ENCODE data around the gene OSTF1.

Gene OSTF1

DNA sequence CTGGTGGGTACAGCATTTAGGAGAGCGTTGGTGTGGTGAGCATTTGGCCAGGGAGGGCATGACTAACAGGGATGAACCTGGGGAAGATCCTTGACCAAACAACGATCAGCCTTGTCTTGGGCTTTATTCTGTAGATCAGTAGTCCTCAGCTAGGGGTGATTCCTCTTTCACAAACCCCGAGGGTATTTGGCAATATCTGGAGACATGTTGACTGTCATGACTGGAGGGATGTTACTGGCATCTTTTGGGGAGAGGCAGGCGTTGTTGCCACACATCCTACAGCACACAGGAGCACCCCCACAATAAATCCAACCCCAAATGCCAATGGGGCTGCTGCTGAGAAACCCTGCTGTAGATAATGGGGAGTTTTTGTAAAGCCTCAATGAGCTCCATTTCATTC lies 43.9 kb downstream of the OSTF1 start:
- TF ChIP-seq BACH2 (CRISPR knock-in tag; IDR thresholded peaks at IDR 0.05; ENCODE audit: borderline replicate concordance), result no peak
- no peak for TF ChIP-seq PPARA (CRISPR knock-in tag; IDR thresholded peaks at IDR 0.05; ENCODE audit: borderline replicate concordance)
- TF ChIP-seq RARB (CRISPR knock-in tag; IDR thresholded peaks at IDR 0.05), result no peak
- no peak for TF ChIP-seq GLIS3 (CRISPR knock-in tag; IDR thresholded peaks at IDR 0.05)
- TF ChIP-seq, protein P1, sequence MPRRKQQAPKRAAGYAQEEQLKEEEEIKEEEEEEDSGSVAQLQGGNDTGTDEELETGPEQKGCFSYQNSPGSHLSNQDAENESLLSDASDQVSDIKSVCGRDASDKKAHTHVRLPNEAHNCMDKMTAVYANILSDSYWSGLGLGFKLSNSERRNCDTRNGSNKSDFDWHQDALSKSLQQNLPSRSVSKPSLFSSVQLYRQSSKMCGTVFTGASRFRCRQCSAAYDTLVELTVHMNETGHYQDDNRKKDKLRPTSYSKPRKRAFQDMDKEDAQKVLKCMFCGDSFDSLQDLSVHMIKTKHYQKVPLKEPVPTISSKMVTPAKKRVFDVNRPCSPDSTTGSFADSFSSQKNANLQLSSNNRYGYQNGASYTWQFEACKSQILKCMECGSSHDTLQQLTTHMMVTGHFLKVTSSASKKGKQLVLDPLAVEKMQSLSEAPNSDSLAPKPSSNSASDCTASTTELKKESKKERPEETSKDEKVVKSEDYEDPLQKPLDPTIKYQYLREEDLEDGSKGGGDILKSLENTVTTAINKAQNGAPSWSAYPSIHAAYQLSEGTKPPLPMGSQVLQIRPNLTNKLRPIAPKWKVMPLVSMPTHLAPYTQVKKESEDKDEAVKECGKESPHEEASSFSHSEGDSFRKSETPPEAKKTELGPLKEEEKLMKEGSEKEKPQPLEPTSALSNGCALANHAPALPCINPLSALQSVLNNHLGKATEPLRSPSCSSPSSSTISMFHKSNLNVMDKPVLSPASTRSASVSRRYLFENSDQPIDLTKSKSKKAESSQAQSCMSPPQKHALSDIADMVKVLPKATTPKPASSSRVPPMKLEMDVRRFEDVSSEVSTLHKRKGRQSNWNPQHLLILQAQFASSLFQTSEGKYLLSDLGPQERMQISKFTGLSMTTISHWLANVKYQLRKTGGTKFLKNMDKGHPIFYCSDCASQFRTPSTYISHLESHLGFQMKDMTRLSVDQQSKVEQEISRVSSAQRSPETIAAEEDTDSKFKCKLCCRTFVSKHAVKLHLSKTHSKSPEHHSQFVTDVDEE (CRISPR knock-in tag; IDR thresholded peaks at IDR 0.05), result no peak
- ATAC-seq, result no peak

DNA sequence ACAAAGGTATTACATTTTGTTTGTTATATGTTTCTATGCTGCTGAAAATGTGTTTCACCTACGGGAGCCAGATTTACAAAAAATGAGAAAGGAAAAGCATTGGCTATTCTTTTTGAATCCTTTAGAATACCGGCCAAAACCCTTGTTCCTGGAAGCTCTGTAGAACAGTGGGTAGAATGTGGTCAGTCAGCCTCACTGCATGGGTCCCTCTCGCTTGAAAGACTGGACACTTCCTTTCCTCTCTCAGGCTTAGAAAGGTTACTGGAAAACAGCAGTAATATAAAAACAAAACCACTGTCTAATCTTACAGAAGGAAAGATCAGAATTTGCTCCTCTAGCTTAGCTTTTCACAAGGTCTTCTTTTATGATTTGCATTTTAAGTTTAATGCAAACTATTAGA lies 45.1 kb downstream of the OSTF1 start:
- TF ChIP-seq ZNF70 (CRISPR knock-in tag; IDR thresholded peaks at IDR 0.05) (no peak), RARB (CRISPR knock-in tag; IDR thresholded peaks at IDR 0.05) (no peak), CSDC2 (CRISPR knock-in tag; IDR thresholded peaks at IDR 0.05) (no peak), PPARA (CRISPR knock-in tag; IDR thresholded peaks at IDR 0.05; ENCODE audit: borderline replicate concordance) (no peak), ZC3H10 (CRISPR knock-in tag; IDR thresholded peaks at IDR 0.05) (no peak), ZNF565 (CRISPR knock-in tag; conservative IDR thresholded peaks at IDR 0.05; ENCODE audit: low read depth) (no peak), TCF4 (CRISPR knock-in tag; IDR thresholded peaks at IDR 0.05; ENCODE audit: borderline replicate concordance) (no peak), ARNTL (CRISPR knock-in tag; IDR thresholded peaks at IDR 0.05; ENCODE audit: borderline replicate concordance, low read depth) (no peak), SNAI2 (CRISPR knock-in tag; IDR thresholded peaks at IDR 0.05) (no peak), OSR1 (CRISPR knock-in tag; IDR thresholded peaks at IDR 0.05) (no peak)
- TF ChIP-seq, protein P2, sequence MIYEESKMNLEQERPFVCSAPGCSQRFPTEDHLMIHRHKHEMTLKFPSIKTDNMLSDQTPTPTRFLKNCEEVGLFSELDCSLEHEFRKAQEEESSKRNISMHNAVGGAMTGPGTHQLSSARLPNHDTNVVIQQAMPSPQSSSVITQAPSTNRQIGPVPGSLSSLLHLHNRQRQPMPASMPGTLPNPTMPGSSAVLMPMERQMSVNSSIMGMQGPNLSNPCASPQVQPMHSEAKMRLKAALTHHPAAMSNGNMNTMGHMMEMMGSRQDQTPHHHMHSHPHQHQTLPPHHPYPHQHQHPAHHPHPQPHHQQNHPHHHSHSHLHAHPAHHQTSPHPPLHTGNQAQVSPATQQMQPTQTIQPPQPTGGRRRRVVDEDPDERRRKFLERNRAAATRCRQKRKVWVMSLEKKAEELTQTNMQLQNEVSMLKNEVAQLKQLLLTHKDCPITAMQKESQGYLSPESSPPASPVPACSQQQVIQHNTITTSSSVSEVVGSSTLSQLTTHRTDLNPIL (CRISPR knock-in tag; IDR thresholded peaks at IDR 0.05; ENCODE audit: low read depth), result no peak
- TF ChIP-seq, protein P3, sequence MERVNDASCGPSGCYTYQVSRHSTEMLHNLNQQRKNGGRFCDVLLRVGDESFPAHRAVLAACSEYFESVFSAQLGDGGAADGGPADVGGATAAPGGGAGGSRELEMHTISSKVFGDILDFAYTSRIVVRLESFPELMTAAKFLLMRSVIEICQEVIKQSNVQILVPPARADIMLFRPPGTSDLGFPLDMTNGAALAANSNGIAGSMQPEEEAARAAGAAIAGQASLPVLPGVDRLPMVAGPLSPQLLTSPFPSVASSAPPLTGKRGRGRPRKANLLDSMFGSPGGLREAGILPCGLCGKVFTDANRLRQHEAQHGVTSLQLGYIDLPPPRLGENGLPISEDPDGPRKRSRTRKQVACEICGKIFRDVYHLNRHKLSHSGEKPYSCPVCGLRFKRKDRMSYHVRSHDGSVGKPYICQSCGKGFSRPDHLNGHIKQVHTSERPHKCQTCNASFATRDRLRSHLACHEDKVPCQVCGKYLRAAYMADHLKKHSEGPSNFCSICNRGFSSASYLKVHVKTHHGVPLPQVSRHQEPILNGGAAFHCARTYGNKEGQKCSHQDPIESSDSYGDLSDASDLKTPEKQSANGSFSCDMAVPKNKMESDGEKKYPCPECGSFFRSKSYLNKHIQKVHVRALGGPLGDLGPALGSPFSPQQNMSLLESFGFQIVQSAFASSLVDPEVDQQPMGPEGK (CRISPR knock-in tag; IDR thresholded peaks at IDR 0.05; ENCODE audit: borderline replicate concordance), result no peak
- no peak for ATAC-seq

DNA sequence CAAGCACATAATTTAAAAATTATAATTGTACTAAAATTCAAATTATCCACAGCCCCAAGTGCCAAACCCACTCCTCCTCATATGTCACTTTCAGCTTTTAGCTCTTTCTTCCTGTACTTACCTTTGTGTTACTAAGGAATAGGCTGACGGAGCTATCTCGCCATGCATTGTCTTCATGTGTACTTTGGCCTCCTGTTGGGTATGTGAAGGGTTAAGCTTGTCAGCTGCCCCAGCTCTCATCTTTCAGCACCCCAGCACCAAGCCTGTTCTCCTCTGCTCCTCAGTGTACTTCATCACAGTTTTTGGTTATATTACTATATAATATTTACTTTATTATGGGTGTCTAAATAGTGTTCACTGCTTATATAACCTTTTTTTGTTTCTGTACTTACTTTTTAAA lies 46.2 kb downstream of the OSTF1 start:
- no peak for TF ChIP-seq OSR1 (CRISPR knock-in tag; IDR thresholded peaks at IDR 0.05)
- TF ChIP-seq RARB (CRISPR knock-in tag; IDR thresholded peaks at IDR 0.05), result no peak
- TF ChIP-seq ZC3H10 (CRISPR knock-in tag; IDR thresholded peaks at IDR 0.05), result no peak
- TF ChIP-seq ESRRG (CRISPR knock-in tag; IDR thresholded peaks at IDR 0.05), result no peak
- TF ChIP-seq ZNF70 (CRISPR knock-in tag; IDR thresholded peaks at IDR 0.05), result no peak
- TF ChIP-seq ZFP30 (CRISPR knock-in tag; IDR thresholded peaks at IDR 0.05), result no peak
- TF ChIP-seq CSDC2 (CRISPR knock-in tag; IDR thresholded peaks at IDR 0.05), result no peak
- no peak for TF ChIP-seq ISL1 (CRISPR knock-in tag; IDR thresholded peaks at IDR 0.05)
- TF ChIP-seq, protein P1 (CRISPR knock-in tag; IDR thresholded peaks at IDR 0.05), result no peak
- no peak for TF ChIP-seq PPARA (CRISPR knock-in tag; IDR thresholded peaks at IDR 0.05; ENCODE audit: borderline replicate concordance)
- no peak for TF ChIP-seq ZFP3 (CRISPR knock-in tag; IDR thresholded peaks at IDR 0.05)
- TF ChIP-seq BACH2 (CRISPR knock-in tag; IDR thresholded peaks at IDR 0.05; ENCODE audit: borderline replicate concordance), result no peak
- TF ChIP-seq, protein P4, sequence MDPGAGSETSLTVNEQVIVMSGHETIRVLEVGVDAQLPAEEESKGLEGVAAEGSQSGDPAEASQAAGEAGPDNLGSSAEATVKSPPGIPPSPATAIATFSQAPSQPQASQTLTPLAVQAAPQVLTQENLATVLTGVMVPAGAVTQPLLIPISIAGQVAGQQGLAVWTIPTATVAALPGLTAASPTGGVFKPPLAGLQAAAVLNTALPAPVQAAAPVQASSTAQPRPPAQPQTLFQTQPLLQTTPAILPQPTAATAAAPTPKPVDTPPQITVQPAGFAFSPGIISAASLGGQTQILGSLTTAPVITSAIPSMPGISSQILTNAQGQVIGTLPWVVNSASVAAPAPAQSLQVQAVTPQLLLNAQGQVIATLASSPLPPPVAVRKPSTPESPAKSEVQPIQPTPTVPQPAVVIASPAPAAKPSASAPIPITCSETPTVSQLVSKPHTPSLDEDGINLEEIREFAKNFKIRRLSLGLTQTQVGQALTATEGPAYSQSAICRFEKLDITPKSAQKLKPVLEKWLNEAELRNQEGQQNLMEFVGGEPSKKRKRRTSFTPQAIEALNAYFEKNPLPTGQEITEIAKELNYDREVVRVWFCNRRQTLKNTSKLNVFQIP (CRISPR knock-in tag; IDR thresholded peaks at IDR 0.05; ENCODE audit: borderline replicate concordance, low read depth), result no peak
- no peak for TF ChIP-seq ARNTL (CRISPR knock-in tag; IDR thresholded peaks at IDR 0.05; ENCODE audit: borderline replicate concordance, low read depth)
- TF ChIP-seq, protein P5, sequence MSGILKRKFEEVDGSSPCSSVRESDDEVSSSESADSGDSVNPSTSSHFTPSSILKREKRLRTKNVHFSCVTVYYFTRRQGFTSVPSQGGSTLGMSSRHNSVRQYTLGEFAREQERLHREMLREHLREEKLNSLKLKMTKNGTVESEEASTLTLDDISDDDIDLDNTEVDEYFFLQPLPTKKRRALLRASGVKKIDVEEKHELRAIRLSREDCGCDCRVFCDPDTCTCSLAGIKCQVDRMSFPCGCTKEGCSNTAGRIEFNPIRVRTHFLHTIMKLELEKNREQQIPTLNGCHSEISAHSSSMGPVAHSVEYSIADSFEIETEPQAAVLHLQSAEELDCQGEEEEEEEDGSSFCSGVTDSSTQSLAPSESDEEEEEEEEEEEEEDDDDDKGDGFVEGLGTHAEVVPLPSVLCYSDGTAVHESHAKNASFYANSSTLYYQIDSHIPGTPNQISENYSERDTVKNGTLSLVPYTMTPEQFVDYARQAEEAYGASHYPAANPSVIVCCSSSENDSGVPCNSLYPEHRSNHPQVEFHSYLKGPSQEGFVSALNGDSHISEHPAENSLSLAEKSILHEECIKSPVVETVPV (CRISPR knock-in tag; IDR thresholded peaks at IDR 0.05), result no peak
- TF ChIP-seq, protein P2 (CRISPR knock-in tag; IDR thresholded peaks at IDR 0.05; ENCODE audit: low read depth), result no peak
- no peak for TF ChIP-seq ZNF565 (CRISPR knock-in tag; conservative IDR thresholded peaks at IDR 0.05; ENCODE audit: low read depth)
- TF ChIP-seq ZNF8 (CRISPR knock-in tag; IDR thresholded peaks at IDR 0.05), result no peak
- ATAC-seq, result no peak
